Astrocyte (in vitro differentiated cells and primary cell): ENCODE data around the gene AVPR2. TPM values are rescaled to one million over a fixed set of nuclear protein-coding genes. Genes with fewer than 3 reads are reported as not detected.
A peak's percentile ranks its signal among the peaks of the same experiment; 100 is the strongest.

ENCODE experiments used
- DNase-seq: peaks from one replicate; pipeline ENCODE4 v3.0.0-alpha.2; 2010; ENCODE audit warnings: low read depth
- FAIRE-seq: peaks from 2 replicates; lab custom pipeline; 2011; peaks lifted over from hg19 to GRCh38; lab: Jason Lieb, UNC
- H2AFZ ChIP-seq: 2 replicates; pipeline ENCODE4 v1.6.0; 2012; ENCODE audit warnings: low read depth, low read length, inconsistent platforms
- H3K27ac ChIP-seq: 2 replicates; pipeline ENCODE4 v1.5.1; 2011; ENCODE audit warnings: low read depth, low read length, inconsistent platforms
- H3K27me3 ChIP-seq: 2 replicates; pipeline ENCODE4 v1.6.0; 2011; ENCODE audit warnings: low read length, inconsistent platforms; ENCODE audit not compliant: insufficient read depth
- H3K36me3 ChIP-seq: 2 replicates; pipeline ENCODE4 v1.5.1; 2011; ENCODE audit warnings: low read length, inconsistent platforms; ENCODE audit not compliant: insufficient read depth
- H3K4me1 ChIP-seq: 2 replicates; pipeline ENCODE4 v1.5.1; 2011; ENCODE audit warnings: low read length, inconsistent platforms; ENCODE audit not compliant: insufficient read depth
- H3K4me2 ChIP-seq: 2 replicates; pipeline ENCODE4 v1.6.0; 2012; ENCODE audit warnings: low read length, inconsistent platforms
- H3K4me3 ChIP-seq: 2 replicates; pipeline ENCODE4 v1.5.1; 2011; ENCODE audit warnings: low read depth, mild to moderate bottlenecking, low read length, inconsistent platforms; ENCODE audit not compliant: insufficient read depth
- H3K79me2 ChIP-seq: 2 replicates; pipeline ENCODE4 v1.6.0; 2012; ENCODE audit warnings: mild to moderate bottlenecking, low read length, inconsistent platforms; ENCODE audit not compliant: insufficient read depth
- H3K9ac ChIP-seq: 2 replicates; pipeline ENCODE4 v1.6.0; 2012; ENCODE audit warnings: mild to moderate bottlenecking, low read length, inconsistent platforms
- H3K9me3 ChIP-seq: 2 replicates; pipeline ENCODE4 v1.5.1; 2012; ENCODE audit warnings: low read depth, mild to moderate bottlenecking, low read length, inconsistent platforms; ENCODE audit not compliant: insufficient read depth
- H4K20me1 ChIP-seq: 2 replicates; pipeline ENCODE4 v1.6.0; 2012; ENCODE audit warnings: low read length, inconsistent platforms; ENCODE audit not compliant: insufficient read depth
- H3K27ac Mint-ChIP-seq: one replicate; pipeline ENCODE4 v1.8.0; 2021; ENCODE audit warnings: mild to moderate bottlenecking, mixed read lengths; ENCODE audit not compliant: unreplicated experiment
- H3K27me3 Mint-ChIP-seq: one replicate; pipeline ENCODE4 v1.8.0; 2021; ENCODE audit warnings: low read depth, mixed read lengths; ENCODE audit not compliant: unreplicated experiment
- H3K36me3 Mint-ChIP-seq: one replicate; pipeline ENCODE4 v1.8.0; 2021; ENCODE audit warnings: low read depth, mixed read lengths; ENCODE audit not compliant: unreplicated experiment
- H3K4me1 Mint-ChIP-seq: one replicate; pipeline ENCODE4 v1.8.0; 2021; ENCODE audit warnings: low read depth, mixed read lengths; ENCODE audit not compliant: unreplicated experiment
- H3K4me3 Mint-ChIP-seq: one replicate; pipeline ENCODE4 v1.8.0; 2021; ENCODE audit warnings: mild to moderate bottlenecking, moderate library complexity, mixed read lengths; ENCODE audit not compliant: unreplicated experiment
- H3K9me3 Mint-ChIP-seq: one replicate; pipeline ENCODE4 v1.8.0; 2021; ENCODE audit warnings: mild to moderate bottlenecking, mixed read lengths; ENCODE audit not compliant: unreplicated experiment
- EZH2 ChIP-seq: IDR thresholded peaks from 2 replicates; pipeline ENCODE4 v1.6.1; 2012; ENCODE audit warnings: mild to moderate bottlenecking, low read length, inconsistent platforms; ENCODE audit not compliant: insufficient read depth
- total RNA-seq: library from RNA; stranded (reverse); gene quantifications from 2 replicates; pipeline ENCODE4 v1.2.1, GENCODE V29; 2021
- TF ChIP-seq, protein P1 (sequence below): IDR thresholded peaks from 2 replicates; pipeline ENCODE4 v1.5.1; 2011; ENCODE audit warnings: low read depth, mild to moderate bottlenecking, inconsistent platforms, low read length, moderate library complexity; ENCODE audit not compliant: insufficient read depth

AVPR2 gene
- total RNA-seq, 1 donor from 2014 or later = not detected

GRCh38 chrX:153935326-153935851 lies 30.9 kb downstream of the AVPR2 start:
- H3K79me2 ChIP-seq = peaks cover 34% of the 10 kb centered on the region
- H3K4me3 Mint-ChIP-seq = peak overlapping the region; percentile 76
- H3K36me3 Mint-ChIP-seq = no peaks in the 10 kb centered on the region
- H3K27me3 Mint-ChIP-seq = no peaks in the 10 kb centered on the region
- FAIRE-seq (no peak), DNase-seq (no peak)
- no peaks in the 10 kb centered on the region for H3K4me1 Mint-ChIP-seq
- no peak overlapping the region for H3K27ac ChIP-seq
- peaks cover 4% of the 10 kb centered on the region for H3K4me1 ChIP-seq
- no peak for TF ChIP-seq EZH2
- TF ChIP-seq, protein P1, sequence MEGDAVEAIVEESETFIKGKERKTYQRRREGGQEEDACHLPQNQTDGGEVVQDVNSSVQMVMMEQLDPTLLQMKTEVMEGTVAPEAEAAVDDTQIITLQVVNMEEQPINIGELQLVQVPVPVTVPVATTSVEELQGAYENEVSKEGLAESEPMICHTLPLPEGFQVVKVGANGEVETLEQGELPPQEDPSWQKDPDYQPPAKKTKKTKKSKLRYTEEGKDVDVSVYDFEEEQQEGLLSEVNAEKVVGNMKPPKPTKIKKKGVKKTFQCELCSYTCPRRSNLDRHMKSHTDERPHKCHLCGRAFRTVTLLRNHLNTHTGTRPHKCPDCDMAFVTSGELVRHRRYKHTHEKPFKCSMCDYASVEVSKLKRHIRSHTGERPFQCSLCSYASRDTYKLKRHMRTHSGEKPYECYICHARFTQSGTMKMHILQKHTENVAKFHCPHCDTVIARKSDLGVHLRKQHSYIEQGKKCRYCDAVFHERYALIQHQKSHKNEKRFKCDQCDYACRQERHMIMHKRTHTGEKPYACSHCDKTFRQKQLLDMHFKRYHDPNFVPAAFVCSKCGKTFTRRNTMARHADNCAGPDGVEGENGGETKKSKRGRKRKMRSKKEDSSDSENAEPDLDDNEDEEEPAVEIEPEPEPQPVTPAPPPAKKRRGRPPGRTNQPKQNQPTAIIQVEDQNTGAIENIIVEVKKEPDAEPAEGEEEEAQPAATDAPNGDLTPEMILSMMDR = no peak
- H3K27ac Mint-ChIP-seq = peak overlapping the region; percentile 41
- no peak overlapping the region for H3K9ac ChIP-seq
- no peaks in the 10 kb centered on the region for H3K9me3 ChIP-seq
- H3K27me3 ChIP-seq = no peaks in the 10 kb centered on the region
- H4K20me1 ChIP-seq = peaks cover 13% of the 10 kb centered on the region
- H3K4me2 ChIP-seq = peak overlapping the region; percentile 75
- peak overlapping the region; percentile 47 for H2AFZ ChIP-seq
- H3K4me3 ChIP-seq = no peak overlapping the region
- no peaks in the 10 kb centered on the region for H3K9me3 Mint-ChIP-seq
- H3K36me3 ChIP-seq = peaks cover 4% of the 10 kb centered on the region

DNA sequence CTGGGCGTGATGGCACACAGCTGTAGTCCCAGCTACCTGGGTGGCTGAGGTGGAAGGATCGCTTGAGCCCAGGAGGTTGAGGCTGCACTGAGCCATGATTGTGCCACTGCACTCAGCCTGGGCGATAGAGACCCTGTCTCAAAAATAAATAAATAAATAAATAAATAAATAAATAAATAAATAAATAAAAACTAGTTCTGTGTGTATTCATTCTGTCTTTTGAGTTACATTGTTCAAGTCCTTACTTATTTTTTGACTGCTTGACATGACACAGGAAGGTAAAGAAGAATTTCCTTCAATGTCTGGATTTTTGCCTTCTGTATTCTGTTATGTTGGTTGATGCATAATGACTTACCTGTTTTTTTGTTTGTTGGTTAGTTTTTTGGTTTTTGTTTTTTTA lies 32.6 kb downstream of the AVPR2 start:
- Histone ChIP-seq H3K4me2 (no peak overlapping the region), H4K20me1 (peaks cover 12% of the 10 kb centered on the region), H3K4me1 (peaks cover 4% of the 10 kb centered on the region), H3K4me3 (no peak overlapping the region), H2AFZ (no peak overlapping the region), H3K27ac (no peak overlapping the region), H3K27me3 (no peaks in the 10 kb centered on the region), H3K9ac (no peak overlapping the region), H3K9me3 (no peaks in the 10 kb centered on the region), H3K36me3 (peaks cover 3% of the 10 kb centered on the region), H3K79me2 (peaks cover 28% of the 10 kb centered on the region)
- H3K9me3 Mint-ChIP-seq = no peaks in the 10 kb centered on the region
- H3K36me3 Mint-ChIP-seq = no peaks in the 10 kb centered on the region
- FAIRE-seq (peak; percentile 9), DNase-seq (no peak)
- H3K4me1 Mint-ChIP-seq = no peaks in the 10 kb centered on the region
- TF ChIP-seq, protein P1 = no peak
- no peak for TF ChIP-seq EZH2
- H3K27me3 Mint-ChIP-seq = no peaks in the 10 kb centered on the region
- no peak overlapping the region for H3K27ac Mint-ChIP-seq
- no peak overlapping the region for H3K4me3 Mint-ChIP-seq

GRCh38 chrX:153938226-153938786 lies 33.8 kb downstream of the AVPR2 start:
- Histone ChIP-seq H3K4me2 (no peak overlapping the region), H3K27ac (no peak overlapping the region), H3K4me3 (no peak overlapping the region), H3K36me3 (no peaks in the 10 kb centered on the region), H3K27me3 (no peaks in the 10 kb centered on the region), H4K20me1 (no peaks in the 10 kb centered on the region), H3K79me2 (peaks cover 15% of the 10 kb centered on the region), H2AFZ (no peak overlapping the region), H3K9me3 (no peaks in the 10 kb centered on the region), H3K4me1 (peaks cover under 1% of the 10 kb centered on the region), H3K9ac (no peak overlapping the region)
- DNase-seq (no peak), FAIRE-seq (peak; percentile 86)
- no peak for TF ChIP-seq EZH2
- TF ChIP-seq, protein P1 = no peak
- Mint-ChIP-seq H3K4me1 (no peaks in the 10 kb centered on the region), H3K4me3 (no peak overlapping the region), H3K27me3 (no peaks in the 10 kb centered on the region), H3K36me3 (no peaks in the 10 kb centered on the region), H3K27ac (no peak overlapping the region), H3K9me3 (no peaks in the 10 kb centered on the region)
